HL-60 (cell line): Measurements from ENCODE around the gene BLOC1S3.

Experiments
- DNase-seq, 2 experiments: peaks; one replicate each; pipeline ENCODE4 v3.0.0-alpha.2; 2010 to 2020; ENCODE audit warnings: low read depth in 1 of 2, low spot score in 1 of 2
- H3K27ac ChIP-seq: fragments of 250-450 bp; sonication (Bioruptor Pico); replicated peaks from 2 replicates; pipeline ENCODE4 v1.5.1; 2020; ENCODE audit warnings: mild to moderate bottlenecking, moderate library complexity
- H3K27me3 ChIP-seq: fragments of 250-450 bp; sonication (Bioruptor Pico); 2 replicates; pipeline ENCODE4 v1.5.1; 2021; ENCODE audit warnings: mild to moderate bottlenecking, moderate library complexity; ENCODE audit not compliant: insufficient read depth, poor library complexity, severe bottlenecking
- H3K4me3 ChIP-seq: replicated peaks from 2 replicates; pipeline ENCODE4 v1.5.1; 2011; ENCODE audit warnings: mild to moderate bottlenecking, control low read depth, low read length; ENCODE audit not compliant: insufficient read depth
- GABPA ChIP-seq: IDR thresholded peaks from 2 replicates; pipeline ENCODE4 v1.6.1; 2012; ENCODE audit warnings: low read depth
- POLR2AphosphoS5 ChIP-seq: IDR thresholded peaks from 2 replicates; pipeline ENCODE4 v1.6.1; 2012; ENCODE audit warnings: low read depth
- SPI1 ChIP-seq: IDR thresholded peaks from 2 replicates; pipeline ENCODE4 v1.6.1; 2012; ENCODE audit warnings: low read depth, mild to moderate bottlenecking, borderline replicate concordance
- TF ChIP-seq, protein P1 (sequence below): IDR thresholded peaks from 2 replicates; pipeline ENCODE4 v1.6.1; 2012; ENCODE audit warnings: low read depth; ENCODE audit not compliant: insufficient replicate concordance
- TF ChIP-seq, protein P2 (sequence below): IDR thresholded peaks from one replicate; pipeline ENCODE4 v1.5.1; 2011; ENCODE audit warnings: low read length, control low read depth, inconsistent platforms; ENCODE audit not compliant: insufficient read depth

The BLOC1S3 gene

DNA sequence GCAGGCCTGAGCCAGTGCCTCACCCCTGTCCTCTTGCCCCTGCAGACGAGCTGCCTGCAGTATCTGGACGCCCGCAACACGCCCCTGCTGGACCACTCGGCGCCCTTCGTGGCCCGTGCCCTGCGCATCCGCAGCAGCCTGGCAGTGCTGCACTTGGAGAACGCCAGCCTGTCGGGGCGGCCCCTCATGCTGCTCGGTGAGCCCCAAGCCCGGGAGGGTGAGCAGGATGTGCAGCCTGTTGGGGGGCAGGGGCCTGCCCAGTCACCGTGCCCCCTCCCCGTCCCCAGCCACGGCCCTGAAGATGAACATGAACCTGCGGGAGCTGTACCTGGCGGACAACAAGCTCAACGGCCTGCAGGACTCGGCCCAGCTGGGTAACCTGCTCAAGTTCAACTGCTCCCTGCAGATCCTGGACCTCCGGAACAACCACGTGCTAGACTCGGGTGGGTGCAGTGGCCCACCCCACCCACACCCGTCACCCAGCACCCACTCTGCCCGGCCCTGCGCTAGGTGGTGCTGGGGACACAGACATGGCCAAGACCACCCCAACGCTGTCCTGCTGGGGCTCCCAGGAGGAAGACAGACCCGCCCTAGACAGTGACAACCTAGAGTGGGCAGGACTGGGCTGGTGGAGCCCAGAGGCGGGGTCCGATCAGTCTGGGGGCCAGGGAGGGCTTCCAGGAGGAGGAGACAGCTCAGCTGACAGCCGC is 36.4 kb upstream of the BLOC1S3 start:
- H3K27ac ChIP-seq = no peak overlapping the region
- no peak for DNase-seq
- TF ChIP-seq, protein P1, sequence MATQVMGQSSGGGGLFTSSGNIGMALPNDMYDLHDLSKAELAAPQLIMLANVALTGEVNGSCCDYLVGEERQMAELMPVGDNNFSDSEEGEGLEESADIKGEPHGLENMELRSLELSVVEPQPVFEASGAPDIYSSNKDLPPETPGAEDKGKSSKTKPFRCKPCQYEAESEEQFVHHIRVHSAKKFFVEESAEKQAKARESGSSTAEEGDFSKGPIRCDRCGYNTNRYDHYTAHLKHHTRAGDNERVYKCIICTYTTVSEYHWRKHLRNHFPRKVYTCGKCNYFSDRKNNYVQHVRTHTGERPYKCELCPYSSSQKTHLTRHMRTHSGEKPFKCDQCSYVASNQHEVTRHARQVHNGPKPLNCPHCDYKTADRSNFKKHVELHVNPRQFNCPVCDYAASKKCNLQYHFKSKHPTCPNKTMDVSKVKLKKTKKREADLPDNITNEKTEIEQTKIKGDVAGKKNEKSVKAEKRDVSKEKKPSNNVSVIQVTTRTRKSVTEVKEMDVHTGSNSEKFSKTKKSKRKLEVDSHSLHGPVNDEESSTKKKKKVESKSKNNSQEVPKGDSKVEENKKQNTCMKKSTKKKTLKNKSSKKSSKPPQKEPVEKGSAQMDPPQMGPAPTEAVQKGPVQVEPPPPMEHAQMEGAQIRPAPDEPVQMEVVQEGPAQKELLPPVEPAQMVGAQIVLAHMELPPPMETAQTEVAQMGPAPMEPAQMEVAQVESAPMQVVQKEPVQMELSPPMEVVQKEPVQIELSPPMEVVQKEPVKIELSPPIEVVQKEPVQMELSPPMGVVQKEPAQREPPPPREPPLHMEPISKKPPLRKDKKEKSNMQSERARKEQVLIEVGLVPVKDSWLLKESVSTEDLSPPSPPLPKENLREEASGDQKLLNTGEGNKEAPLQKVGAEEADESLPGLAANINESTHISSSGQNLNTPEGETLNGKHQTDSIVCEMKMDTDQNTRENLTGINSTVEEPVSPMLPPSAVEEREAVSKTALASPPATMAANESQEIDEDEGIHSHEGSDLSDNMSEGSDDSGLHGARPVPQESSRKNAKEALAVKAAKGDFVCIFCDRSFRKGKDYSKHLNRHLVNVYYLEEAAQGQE = no peak
- no peak for TF ChIP-seq GABPA
- TF ChIP-seq POLR2AphosphoS5 = no peak
- TF ChIP-seq, protein P2, sequence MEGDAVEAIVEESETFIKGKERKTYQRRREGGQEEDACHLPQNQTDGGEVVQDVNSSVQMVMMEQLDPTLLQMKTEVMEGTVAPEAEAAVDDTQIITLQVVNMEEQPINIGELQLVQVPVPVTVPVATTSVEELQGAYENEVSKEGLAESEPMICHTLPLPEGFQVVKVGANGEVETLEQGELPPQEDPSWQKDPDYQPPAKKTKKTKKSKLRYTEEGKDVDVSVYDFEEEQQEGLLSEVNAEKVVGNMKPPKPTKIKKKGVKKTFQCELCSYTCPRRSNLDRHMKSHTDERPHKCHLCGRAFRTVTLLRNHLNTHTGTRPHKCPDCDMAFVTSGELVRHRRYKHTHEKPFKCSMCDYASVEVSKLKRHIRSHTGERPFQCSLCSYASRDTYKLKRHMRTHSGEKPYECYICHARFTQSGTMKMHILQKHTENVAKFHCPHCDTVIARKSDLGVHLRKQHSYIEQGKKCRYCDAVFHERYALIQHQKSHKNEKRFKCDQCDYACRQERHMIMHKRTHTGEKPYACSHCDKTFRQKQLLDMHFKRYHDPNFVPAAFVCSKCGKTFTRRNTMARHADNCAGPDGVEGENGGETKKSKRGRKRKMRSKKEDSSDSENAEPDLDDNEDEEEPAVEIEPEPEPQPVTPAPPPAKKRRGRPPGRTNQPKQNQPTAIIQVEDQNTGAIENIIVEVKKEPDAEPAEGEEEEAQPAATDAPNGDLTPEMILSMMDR = no peak
- TF ChIP-seq SPI1 = no peak
- H3K27me3 ChIP-seq = no peaks in the 10 kb centered on the region
- no peak overlapping the region for H3K4me3 ChIP-seq

DNA sequence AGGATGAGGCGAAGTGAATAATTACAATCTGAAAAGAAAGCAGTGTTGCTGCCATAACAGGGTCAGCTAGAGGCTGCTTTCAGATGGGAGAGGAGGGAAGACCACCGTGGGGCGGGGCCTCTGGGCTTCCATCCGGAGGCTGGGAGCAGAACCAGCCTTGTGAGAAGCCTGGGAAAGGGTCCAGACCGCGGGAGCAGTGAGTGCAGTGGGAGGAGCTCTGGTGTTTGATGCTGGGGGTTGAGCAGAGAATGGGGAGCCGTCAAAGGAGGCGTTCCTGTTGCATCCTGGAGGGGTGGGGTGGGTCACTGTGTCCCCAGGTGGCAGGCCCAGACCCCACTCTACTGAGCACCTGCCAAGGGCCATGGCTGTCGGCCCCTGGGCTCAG is 35.9 kb upstream of the BLOC1S3 start:
- Histone ChIP-seq H3K27ac (no peak overlapping the region), H3K27me3 (no peaks in the 10 kb centered on the region), H3K4me3 (no peak overlapping the region)
- no peak for DNase-seq
- no peak for TF ChIP-seq GABPA
- TF ChIP-seq, protein P2 = no peak
- TF ChIP-seq SPI1 = no peak
- TF ChIP-seq, protein P1 = no peak
- no peak for TF ChIP-seq POLR2AphosphoS5

DNA sequence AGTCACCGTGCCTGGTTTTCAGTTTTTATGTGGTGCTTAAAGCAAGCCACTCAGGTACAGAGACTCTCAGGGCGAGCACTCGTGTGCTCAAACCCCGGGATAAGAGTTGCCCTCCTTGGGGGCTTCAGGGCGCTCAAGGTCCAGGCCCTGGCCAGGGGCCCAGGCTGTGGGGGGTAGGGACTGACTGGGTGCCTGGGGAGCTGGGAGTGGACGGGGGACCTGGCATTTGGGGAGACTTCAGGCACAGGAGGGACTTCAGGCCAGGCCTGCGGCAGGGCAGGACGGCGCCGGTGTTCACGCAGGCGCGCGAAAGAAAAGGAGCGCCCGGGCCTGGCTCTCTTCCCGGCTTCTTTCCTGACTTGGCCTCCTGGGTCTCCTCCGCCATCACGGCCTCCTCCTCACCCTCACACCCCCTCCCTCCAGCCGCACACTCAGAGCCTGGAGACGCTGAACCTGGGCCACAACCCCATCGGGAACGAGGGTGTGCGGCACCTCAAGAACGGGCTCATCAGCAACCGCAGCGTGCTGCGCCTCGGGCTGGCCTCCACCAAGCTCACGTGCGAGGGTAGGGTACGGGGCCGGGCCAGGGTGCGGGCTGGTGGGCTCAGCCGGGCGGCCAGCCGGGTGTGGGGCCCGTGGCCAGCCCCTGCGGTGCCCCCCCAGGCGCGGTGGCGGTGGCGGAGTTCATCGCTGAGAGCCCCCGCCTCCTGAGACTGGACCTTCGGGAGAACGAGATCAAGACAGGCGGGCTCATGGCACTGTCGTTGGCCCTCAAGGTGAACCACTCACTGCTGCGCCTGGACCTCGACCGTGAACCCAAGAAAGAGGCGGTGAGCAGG is 33.9 kb upstream of the BLOC1S3 start:
- no peaks in the 10 kb centered on the region for H3K27me3 ChIP-seq
- DNase-seq = no peak
- no peak for TF ChIP-seq POLR2AphosphoS5
- no peak for TF ChIP-seq SPI1
- no peak for TF ChIP-seq GABPA
- TF ChIP-seq, protein P2 = no peak
- TF ChIP-seq, protein P1 = no peak
- no peak overlapping the region for H3K27ac ChIP-seq
- no peak overlapping the region for H3K4me3 ChIP-seq
